A549 (cell line): Measurements from ENCODE around the gene SPATA2L. TPM values are rescaled to one million over a fixed set of nuclear protein-coding genes. Genes with fewer than 3 reads are reported as not detected.

Source experiments
- ATAC-seq, 2 experiments: fragments of 200-7000 bp in 1 of 2; fragments of >200 bp in 1 of 2; cut with Nextera tagmentation in 1 of 2; cut with Tn5 transposase in 1 of 2; 3 replicates each; pipeline versions ENCODE4 v1.8.0 to v1.9.1; 2018 to 2020; ENCODE audit warnings: mild to moderate bottlenecking in 1 of 2, moderate library complexity in 1 of 2
- CTCF ChIA-PET: fragments of 300-600 bp; sonication (Branson Sonifier 250); formaldehyde crosslinking; extraction: SDS; loops from one replicate; lab custom pipeline; 2021; ENCODE audit warnings: antibody characterized with exemption, inconsistent platforms; lab: Yijun Ruan, JAX
- POLR2A ChIA-PET: fragments of 350-600 bp; formaldehyde crosslinking; extraction: SDS; loops from one replicate; lab custom pipeline; 2021; ENCODE audit warnings: antibody characterized with exemption, inconsistent platforms; lab: Yijun Ruan, JAX
- DNase-seq, 2 experiments: peaks; one replicate each; pipeline versions ENCODE4 v3.0.0 to v3.0.0-alpha.2; 2011 to 2016; ENCODE audit warnings: low read depth in 1 of 2, low spot score in 1 of 2
- FAIRE-seq: peaks from 2 replicates; lab custom pipeline; 2011; peaks lifted over from hg19 to GRCh38; lab: Jason Lieb, UNC
- H3K27ac ChIP-seq, 2 experiments: fragments of >200 bp; sonication (Bioruptor Twin); formaldehyde crosslinking; 3 replicates each; pipeline ENCODE4 v1.5.1; 2016 to 2017
- H3K4me1 ChIP-seq: fragments of >200 bp; sonication (Bioruptor Twin); formaldehyde crosslinking; 3 replicates; pipeline ENCODE4 v1.6.1; 2016
- H3K4me2 ChIP-seq: fragments of >200 bp; sonication (Bioruptor Twin); formaldehyde crosslinking; 3 replicates; pipeline ENCODE4 v1.6.1; 2016
- H3K4me3 ChIP-seq: fragments of >200 bp; sonication (Bioruptor Twin); formaldehyde crosslinking; 3 replicates; pipeline ENCODE4 v1.5.1; 2016
- H3K9me3 ChIP-seq: fragments of >200 bp; sonication (Bioruptor Twin); formaldehyde crosslinking; 3 replicates; pipeline ENCODE4 v1.6.1; 2016
- CBX8 ChIP-seq: fragments of 200-600 bp; sonication (generic); IDR thresholded peaks from 2 replicates; pipeline ENCODE4 v1.6.1; 2016
- CEBPB ChIP-seq, 2 experiments: fragments of >200 bp in 1 of 2; sonication (Bioruptor Twin) in 1 of 2; formaldehyde crosslinking in 1 of 2; IDR thresholded peaks; 2 replicates each; pipeline ENCODE4 v1.6.1; 2012 to 2016
- CHD2 ChIP-seq: fragments of 150-350 bp; IDR thresholded peaks from 2 replicates; pipeline ENCODE4 v1.6.1; 2014; ENCODE audit warnings: low read length; ENCODE audit not compliant: partially characterized antibody
- FOSL2 ChIP-seq, 2 experiments: fragments of 450-650 bp in 1 of 2; fragments of >200 bp in 1 of 2; sonication (Bioruptor Twin) in 1 of 2; formaldehyde crosslinking; IDR thresholded peaks; 2 replicates each; pipeline versions ENCODE4 v1.5.0 to v1.6.1; 2016 to 2020; ENCODE audit warnings: mild to moderate bottlenecking in 1 of 2, moderate library complexity in 1 of 2
- FOXS1 ChIP-seq: fragments of 250-450 bp; sonication (Bioruptor Pico); IDR thresholded peaks from 2 replicates; pipeline ENCODE4 v1.5.0; 2020; ENCODE audit warnings: mild to moderate bottlenecking, moderate library complexity
- GATA3 ChIP-seq: IDR thresholded peaks from 2 replicates; pipeline ENCODE4 v1.6.1; 2012; ENCODE audit warnings: borderline replicate concordance
- HOXA7 ChIP-seq: fragments of 250-450 bp; sonication (Bioruptor Pico); IDR thresholded peaks from 2 replicates; pipeline ENCODE4 v1.5.0; 2020; ENCODE audit warnings: mild to moderate bottlenecking, moderate library complexity
- HOXB13 ChIP-seq: fragments of 250-450 bp; sonication (Bioruptor Pico); IDR thresholded peaks from 2 replicates; pipeline ENCODE4 v1.5.0; 2020; ENCODE audit warnings: low read depth, mild to moderate bottlenecking, moderate library complexity
- HOXB5 ChIP-seq: fragments of 250-450 bp; sonication (Bioruptor Pico); IDR thresholded peaks from 2 replicates; pipeline ENCODE4 v1.5.0; 2020; ENCODE audit warnings: mild to moderate bottlenecking, moderate library complexity
- JUN ChIP-seq, 2 experiments: fragments of >200 bp; sonication (Bioruptor Twin); formaldehyde crosslinking; IDR thresholded peaks; 2 replicates in 1 of 2; 3 replicates in 1 of 2; pipeline ENCODE4 v1.6.1; 2016 to 2017
- KDM5A ChIP-seq: fragments of 200-600 bp; sonication (generic); IDR thresholded peaks from 2 replicates; pipeline ENCODE4 v1.6.1; 2016; ENCODE audit warnings: antibody characterized with exemption, mild to moderate bottlenecking
- MYC ChIP-seq: IDR thresholded peaks from 2 replicates; pipeline ENCODE4 v1.6.1; 2012; ENCODE audit warnings: mild to moderate bottlenecking, inconsistent platforms, low read length, improper control_type of control experiment, borderline replicate concordance
- NFE2L2 ChIP-seq: fragments of 150-350 bp; conservative IDR thresholded peaks from 2 replicates; pipeline ENCODE4 v1.6.1; 2014; ENCODE audit warnings: low read length
- NPAS2 ChIP-seq: fragments of 250-450 bp; sonication (Bioruptor Pico); IDR thresholded peaks from 2 replicates; pipeline ENCODE4 v1.8.0; 2022; ENCODE audit warnings: mild to moderate bottlenecking, moderate library complexity, borderline replicate concordance
- PHF8 ChIP-seq: fragments of 200-600 bp; sonication (generic); IDR thresholded peaks from 2 replicates; pipeline ENCODE4 v1.6.1; 2016; ENCODE audit warnings: low read depth, mild to moderate bottlenecking, antibody characterized with exemption, moderate library complexity, borderline replicate concordance
- POLR2A ChIP-seq: IDR thresholded peaks from 2 replicates; pipeline ENCODE4 v1.6.1; 2012; ENCODE audit warnings: mild to moderate bottlenecking, low read length
- TFCP2L1 ChIP-seq: fragments of 250-450 bp; sonication (Bioruptor Pico); IDR thresholded peaks from 2 replicates; pipeline ENCODE4 v1.5.0; 2021; ENCODE audit warnings: mild to moderate bottlenecking
- ZC3H11A ChIP-seq: fragments of 450-650 bp; IDR thresholded peaks from 2 replicates; pipeline ENCODE4 v1.6.1; 2014; ENCODE audit warnings: antibody characterized with exemption, mild to moderate bottlenecking
- ZFP36 ChIP-seq: fragments of 450-650 bp; IDR thresholded peaks from 2 replicates; pipeline ENCODE4 v1.6.1; 2014; ENCODE audit warnings: borderline replicate concordance; ENCODE audit not compliant: partially characterized antibody
- WGBS: methylation state at CpG from one replicate; pipeline ENCODE4 v1.1.6; 2017; ENCODE audit errors: missing lambda C conversion rate; 5-methylcytosine and 5-hydroxymethylcytosine counted together
- polyA plus RNA-seq, 4 experiments: library from polyadenylated mRNA; depleted of rRNA in 3 of 4; stranded (reverse); fragments of >200 nt; fragmentation: RNase III in 1 of 4; extraction: RNeasy Plus Mini Kit Qiagen cat#74134 plus additional on column Dnase treatment in 1 of 4; gene quantifications; 2 replicates in 3 of 4; 3 replicates in 1 of 4; pipeline ENCODE4 v1.2.3, GENCODE V29; 2011 to 2017
- TF ChIP-seq, protein P1 (sequence below): IDR thresholded peaks from 2 replicates; pipeline ENCODE4 v1.6.1; 2012; ENCODE audit warnings: low read depth, borderline replicate concordance
- TF ChIP-seq, protein P2 (sequence below): fragments of 200-600 bp; sonication (generic); IDR thresholded peaks from 2 replicates; pipeline ENCODE4 v1.6.1; 2016; ENCODE audit warnings: antibody characterized with exemption, mild to moderate bottlenecking, moderate library complexity
- TF ChIP-seq, protein P3 (sequence below): IDR thresholded peaks from 2 replicates; pipeline ENCODE4 v1.6.1; 2012
- TF ChIP-seq, protein P4 (sequence below): IDR thresholded peaks from 2 replicates; pipeline ENCODE4 v1.6.1; 2012
- TF ChIP-seq, protein P5 (sequence below): fragments of 150-350 bp; IDR thresholded peaks from 2 replicates; pipeline ENCODE4 v1.6.1; 2014; ENCODE audit warnings: low read depth, mild to moderate bottlenecking, low read length
- TF ChIP-seq, protein P6 (sequence below): fragments of 450-650 bp; IDR thresholded peaks from 2 replicates; pipeline ENCODE4 v1.6.1; 2014; ENCODE audit warnings: antibody characterized with exemption

The SPATA2L gene
- polyA plus RNA-seq, 2 of the 4 experiments (the other 2 are of a cell fraction), result 3.5 to 5.2 TPM

DNA sequence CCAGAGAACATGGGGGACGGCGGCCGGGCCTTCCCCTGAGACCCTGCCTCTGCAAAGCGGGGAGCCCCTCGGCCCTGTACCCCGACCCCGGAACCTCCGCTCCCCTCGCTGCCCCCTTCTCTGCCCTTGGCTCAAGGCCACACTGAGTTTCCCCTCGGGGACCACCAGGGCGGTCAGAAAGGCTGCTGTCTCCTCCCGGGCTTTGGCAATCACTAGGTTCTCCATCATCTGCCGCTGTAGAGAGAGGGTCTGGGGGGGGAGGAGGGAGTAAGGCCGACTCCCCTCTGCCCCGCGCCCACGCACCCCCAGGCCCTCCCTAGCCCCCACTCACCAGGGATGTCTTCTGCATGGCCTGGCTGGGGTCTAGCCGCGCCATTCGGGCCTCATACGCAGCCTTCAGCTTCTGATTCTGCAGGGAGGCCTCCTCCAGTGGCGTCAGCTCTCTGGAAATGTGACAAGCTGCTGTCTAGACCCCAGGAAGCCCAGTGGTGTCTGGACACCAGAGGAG lies 10.8 kb upstream of the SPATA2L start:
- Histone ChIP-seq H3K4me2 (peak overlapping the region; percentile 90), H3K27ac (peak overlapping the region; percentile 86 to 89), H3K4me1 (peaks cover 9% of the 10 kb centered on the region; the same call in 2 of the 3 replicates), H3K4me3 (peak overlapping the region; percentile 87), H3K9me3 (peaks cover 3% of the 10 kb centered on the region; the same call in 1 of the 3 replicates)
- TF ChIP-seq GATA3, result no peak
- no peak for TF ChIP-seq NFE2L2
- no peak for TF ChIP-seq FOSL2 (IDR thresholded peaks at IDR 0.05)
- no peak for TF ChIP-seq FOSL2 (CRISPR knock-in tag; IDR thresholded peaks at IDR 0.05)
- TF ChIP-seq, protein P1, sequence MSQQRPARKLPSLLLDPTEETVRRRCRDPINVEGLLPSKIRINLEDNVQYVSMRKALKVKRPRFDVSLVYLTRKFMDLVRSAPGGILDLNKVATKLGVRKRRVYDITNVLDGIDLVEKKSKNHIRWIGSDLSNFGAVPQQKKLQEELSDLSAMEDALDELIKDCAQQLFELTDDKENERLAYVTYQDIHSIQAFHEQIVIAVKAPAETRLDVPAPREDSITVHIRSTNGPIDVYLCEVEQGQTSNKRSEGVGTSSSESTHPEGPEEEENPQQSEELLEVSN, result no peak
- no peak for TF ChIP-seq HOXA7 (CRISPR knock-in tag)
- TF ChIP-seq KDM5A, result no peak
- no peak for TF ChIP-seq FOXS1 (CRISPR knock-in tag)
- no peak for TF ChIP-seq NPAS2 (CRISPR knock-in tag)
- TF ChIP-seq, protein P2, sequence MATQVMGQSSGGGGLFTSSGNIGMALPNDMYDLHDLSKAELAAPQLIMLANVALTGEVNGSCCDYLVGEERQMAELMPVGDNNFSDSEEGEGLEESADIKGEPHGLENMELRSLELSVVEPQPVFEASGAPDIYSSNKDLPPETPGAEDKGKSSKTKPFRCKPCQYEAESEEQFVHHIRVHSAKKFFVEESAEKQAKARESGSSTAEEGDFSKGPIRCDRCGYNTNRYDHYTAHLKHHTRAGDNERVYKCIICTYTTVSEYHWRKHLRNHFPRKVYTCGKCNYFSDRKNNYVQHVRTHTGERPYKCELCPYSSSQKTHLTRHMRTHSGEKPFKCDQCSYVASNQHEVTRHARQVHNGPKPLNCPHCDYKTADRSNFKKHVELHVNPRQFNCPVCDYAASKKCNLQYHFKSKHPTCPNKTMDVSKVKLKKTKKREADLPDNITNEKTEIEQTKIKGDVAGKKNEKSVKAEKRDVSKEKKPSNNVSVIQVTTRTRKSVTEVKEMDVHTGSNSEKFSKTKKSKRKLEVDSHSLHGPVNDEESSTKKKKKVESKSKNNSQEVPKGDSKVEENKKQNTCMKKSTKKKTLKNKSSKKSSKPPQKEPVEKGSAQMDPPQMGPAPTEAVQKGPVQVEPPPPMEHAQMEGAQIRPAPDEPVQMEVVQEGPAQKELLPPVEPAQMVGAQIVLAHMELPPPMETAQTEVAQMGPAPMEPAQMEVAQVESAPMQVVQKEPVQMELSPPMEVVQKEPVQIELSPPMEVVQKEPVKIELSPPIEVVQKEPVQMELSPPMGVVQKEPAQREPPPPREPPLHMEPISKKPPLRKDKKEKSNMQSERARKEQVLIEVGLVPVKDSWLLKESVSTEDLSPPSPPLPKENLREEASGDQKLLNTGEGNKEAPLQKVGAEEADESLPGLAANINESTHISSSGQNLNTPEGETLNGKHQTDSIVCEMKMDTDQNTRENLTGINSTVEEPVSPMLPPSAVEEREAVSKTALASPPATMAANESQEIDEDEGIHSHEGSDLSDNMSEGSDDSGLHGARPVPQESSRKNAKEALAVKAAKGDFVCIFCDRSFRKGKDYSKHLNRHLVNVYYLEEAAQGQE, result no peak
- TF ChIP-seq, protein P3, sequence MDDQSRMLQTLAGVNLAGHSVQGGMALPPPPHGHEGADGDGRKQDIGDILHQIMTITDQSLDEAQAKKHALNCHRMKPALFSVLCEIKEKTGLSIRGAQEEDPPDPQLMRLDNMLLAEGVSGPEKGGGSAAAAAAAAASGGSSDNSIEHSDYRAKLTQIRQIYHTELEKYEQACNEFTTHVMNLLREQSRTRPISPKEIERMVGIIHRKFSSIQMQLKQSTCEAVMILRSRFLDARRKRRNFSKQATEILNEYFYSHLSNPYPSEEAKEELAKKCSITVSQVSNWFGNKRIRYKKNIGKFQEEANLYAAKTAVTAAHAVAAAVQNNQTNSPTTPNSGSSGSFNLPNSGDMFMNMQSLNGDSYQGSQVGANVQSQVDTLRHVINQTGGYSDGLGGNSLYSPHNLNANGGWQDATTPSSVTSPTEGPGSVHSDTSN, result no peak
- no peak for TF ChIP-seq TFCP2L1 (CRISPR knock-in tag)
- TF ChIP-seq CEBPB (IDR thresholded peaks at IDR 0.05), result no peak
- DNase-seq (no peak), FAIRE-seq (no peak), ATAC-seq (peak in 1 of 2 experiments; percentile 24; a peak in 3 of 6 replicates)
- CTCF ChIA-PET, result interaction anchor here (1.1 to 1.6 kb wide), 3 partner anchors 10 to 45 kb away, joined by 3 to 6 read pairs (median 3); no protein-coding TSS in a partner anchor
- POLR2A ChIA-PET, result interaction anchor here (1.2 to 1.6 kb wide), 2 partner anchors 11 to 26 kb away, joined by 6 read pairs; partner anchors contain the start of genes CDK10 and SPATA2L
- WGBS, result 19% methylated on average over 17 of the region's 22 CpGs

DNA sequence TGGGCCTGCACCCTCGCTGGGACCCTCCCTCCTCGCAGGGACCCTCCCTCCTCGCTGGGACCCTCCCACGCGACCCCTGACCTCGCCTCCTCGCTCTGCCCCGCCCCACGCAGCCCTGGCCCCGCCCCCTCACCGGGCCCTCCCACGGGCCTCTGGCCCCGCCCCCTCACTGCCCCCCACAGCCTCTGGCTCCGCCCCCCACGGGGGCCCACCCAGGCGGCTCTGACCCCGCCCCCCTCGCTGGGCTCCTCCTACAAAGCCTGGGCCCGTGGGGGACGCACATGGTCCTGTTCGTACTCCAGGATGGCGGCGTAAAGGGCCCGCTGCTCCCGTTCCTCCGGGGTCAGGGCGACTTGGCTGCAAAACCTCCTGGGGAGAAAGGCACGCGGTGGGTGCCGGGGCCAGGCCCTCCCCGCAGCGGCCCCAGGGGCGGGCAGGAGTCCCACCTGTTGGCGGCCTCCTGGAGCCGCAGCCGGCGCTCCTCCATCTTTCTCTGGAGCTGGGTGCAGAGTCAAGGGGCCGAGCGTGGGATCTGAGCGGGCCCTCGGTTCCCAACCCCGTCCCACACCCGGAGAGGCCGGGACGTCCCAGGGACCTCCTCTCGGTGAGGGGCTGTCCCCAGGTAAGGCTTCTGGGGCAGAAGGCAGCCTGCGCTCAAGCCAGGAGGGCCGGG lies 10.2 kb upstream of the SPATA2L start:
- WGBS, result 0% methylated on average over 2 of the region's 48 CpGs
- H3K27ac ChIP-seq, result peak overlapping the region; percentile 86 to 89
- peak overlapping the region; percentile 90 for H3K4me2 ChIP-seq
- DNase-seq (peak; percentile 81 to 94), FAIRE-seq (no peak), ATAC-seq (peak; percentile 57 to 82)
- peaks cover 9% of the 10 kb centered on the region; the same call in 2 of the 3 replicates for H3K4me1 ChIP-seq
- CTCF ChIA-PET, result interaction anchor here (0.9 to 9.5 kb wide), 7 partner anchors 9 to 149 kb away, joined by 3 to 70 read pairs (median 5); no protein-coding TSS in a partner anchor
- H3K4me3 ChIP-seq, result peak overlapping the region; percentile 87
- POLR2A ChIA-PET, result interaction anchor here (1.2 to 1.6 kb wide), 2 partner anchors 10 to 25 kb away, joined by 6 read pairs; partner anchors contain the start of genes CDK10 and SPATA2L
- H3K9me3 ChIP-seq, result peaks cover 3% of the 10 kb centered on the region; the same call in 1 of the 3 replicates
- TF ChIP-seq PHF8, result peak; percentile 68; the same call in 1 of the 2 replicates
- no peak for TF ChIP-seq ZFP36
- TF ChIP-seq, protein P4, sequence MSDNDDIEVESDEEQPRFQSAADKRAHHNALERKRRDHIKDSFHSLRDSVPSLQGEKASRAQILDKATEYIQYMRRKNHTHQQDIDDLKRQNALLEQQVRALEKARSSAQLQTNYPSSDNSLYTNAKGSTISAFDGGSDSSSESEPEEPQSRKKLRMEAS, result peak; percentile 95
- 0 out of 2 replicates have a peak, but pooled peaks have one; percentile 68 for TF ChIP-seq TFCP2L1 (CRISPR knock-in tag)
- TF ChIP-seq MYC, result peak; percentile 86; the same call in 1 of the 2 replicates
- TF ChIP-seq CHD2, result no peak
- TF ChIP-seq HOXA7 (CRISPR knock-in tag), result no peak
- TF ChIP-seq JUN (IDR thresholded peaks at IDR 0.05), result peak in 1 of 2 experiments; percentile 80; a peak in 3 of 5 replicates
- 0 out of 2 replicates have a peak, but pooled peaks have one; percentile 42 for TF ChIP-seq HOXB5 (CRISPR knock-in tag)
- no peak for TF ChIP-seq CBX8
- TF ChIP-seq, protein P5, sequence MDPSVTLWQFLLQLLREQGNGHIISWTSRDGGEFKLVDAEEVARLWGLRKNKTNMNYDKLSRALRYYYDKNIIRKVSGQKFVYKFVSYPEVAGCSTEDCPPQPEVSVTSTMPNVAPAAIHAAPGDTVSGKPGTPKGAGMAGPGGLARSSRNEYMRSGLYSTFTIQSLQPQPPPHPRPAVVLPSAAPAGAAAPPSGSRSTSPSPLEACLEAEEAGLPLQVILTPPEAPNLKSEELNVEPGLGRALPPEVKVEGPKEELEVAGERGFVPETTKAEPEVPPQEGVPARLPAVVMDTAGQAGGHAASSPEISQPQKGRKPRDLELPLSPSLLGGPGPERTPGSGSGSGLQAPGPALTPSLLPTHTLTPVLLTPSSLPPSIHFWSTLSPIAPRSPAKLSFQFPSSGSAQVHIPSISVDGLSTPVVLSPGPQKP, result no peak
- no peak for TF ChIP-seq ZC3H11A
- TF ChIP-seq, protein P6, sequence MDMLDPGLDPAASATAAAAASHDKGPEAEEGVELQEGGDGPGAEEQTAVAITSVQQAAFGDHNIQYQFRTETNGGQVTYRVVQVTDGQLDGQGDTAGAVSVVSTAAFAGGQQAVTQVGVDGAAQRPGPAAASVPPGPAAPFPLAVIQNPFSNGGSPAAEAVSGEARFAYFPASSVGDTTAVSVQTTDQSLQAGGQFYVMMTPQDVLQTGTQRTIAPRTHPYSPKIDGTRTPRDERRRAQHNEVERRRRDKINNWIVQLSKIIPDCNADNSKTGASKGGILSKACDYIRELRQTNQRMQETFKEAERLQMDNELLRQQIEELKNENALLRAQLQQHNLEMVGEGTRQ, result 0 out of 2 replicates have a peak, but pooled peaks have one; percentile 5
- TF ChIP-seq FOXS1 (CRISPR knock-in tag), result no peak
- no peak for TF ChIP-seq HOXB13 (CRISPR knock-in tag)
- TF ChIP-seq, protein P3, result 0 out of 2 replicates have a peak, but pooled peaks have one; percentile 29
- TF ChIP-seq POLR2A, result peak; percentile 81
